Prostate gland (tissue), 2 donors: ENCODE data around the gene PRCP.

ENCODE experiments used
- CTCF ChIP-seq, 4 experiments: fragments of 200-600 bp in 2 of 4; fragments of 450-650 bp in 2 of 4; sonication (generic) in 2 of 4; IDR thresholded peaks; 1 replicate in 3 of 4; 2 replicates in 1 of 4; pipeline ENCODE4 v1.5.1; 2016 to 2019; ENCODE audit warnings: antibody characterized with exemption in 4 of 4, mild to moderate bottlenecking in 2 of 4, moderate library complexity in 2 of 4
- POLR2A ChIP-seq: fragments of 450-650 bp; IDR thresholded peaks from one replicate; pipeline ENCODE4 v1.6.1; 2016; ENCODE audit warnings: antibody characterized with exemption, mild to moderate bottlenecking
- POLR2AphosphoS5 ChIP-seq: sonication (generic); formaldehyde crosslinking; IDR thresholded peaks from one replicate; pipeline ENCODE4 v1.6.1; 2017; ENCODE audit warnings: antibody characterized with exemption

GRCh38 chr11:82936261-82936660 is 36.0 kb upstream of the PRCP start:
- TF ChIP-seq CTCF (IDR thresholded peaks at IDR 0.05) (no peak), POLR2A (no peak), POLR2AphosphoS5 (no peak)
